ENCODE measurements around the gene TNP2. TPM values are rescaled to one million over a fixed set of nuclear protein-coding genes. Genes with fewer than 3 reads are reported as not detected.

TNP2 gene
- not detected in 2 replicates for total RNA-seq

DNA sequence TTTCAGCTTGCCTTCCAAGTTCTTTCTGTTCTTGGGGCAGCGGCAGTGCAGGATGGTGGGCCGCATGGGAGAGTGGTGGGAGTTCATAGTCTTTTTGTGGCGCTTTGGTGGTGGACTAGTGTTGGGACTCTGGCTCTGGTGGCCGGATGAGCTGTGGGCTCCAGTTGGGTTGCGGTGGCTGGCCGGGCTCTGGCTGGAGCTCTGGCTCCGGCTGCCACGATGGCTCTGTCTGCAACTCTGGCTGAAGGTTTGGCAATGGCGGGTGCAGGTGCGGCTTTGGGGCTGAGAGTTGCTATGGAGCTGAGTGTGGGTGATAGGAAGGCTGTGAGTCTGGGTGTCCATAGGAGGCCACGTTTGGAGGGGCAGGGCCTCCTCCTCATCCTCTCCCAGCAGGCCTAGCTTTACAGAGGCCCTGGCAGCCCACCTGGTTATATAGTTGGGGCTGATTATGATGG, at the start of gene TNP2:
Gene TNP2 (minus strand): TSS at position 405 of the 455 bp plus-strand sequence. CDS start 63 bp downstream, at position 342.

DNA sequence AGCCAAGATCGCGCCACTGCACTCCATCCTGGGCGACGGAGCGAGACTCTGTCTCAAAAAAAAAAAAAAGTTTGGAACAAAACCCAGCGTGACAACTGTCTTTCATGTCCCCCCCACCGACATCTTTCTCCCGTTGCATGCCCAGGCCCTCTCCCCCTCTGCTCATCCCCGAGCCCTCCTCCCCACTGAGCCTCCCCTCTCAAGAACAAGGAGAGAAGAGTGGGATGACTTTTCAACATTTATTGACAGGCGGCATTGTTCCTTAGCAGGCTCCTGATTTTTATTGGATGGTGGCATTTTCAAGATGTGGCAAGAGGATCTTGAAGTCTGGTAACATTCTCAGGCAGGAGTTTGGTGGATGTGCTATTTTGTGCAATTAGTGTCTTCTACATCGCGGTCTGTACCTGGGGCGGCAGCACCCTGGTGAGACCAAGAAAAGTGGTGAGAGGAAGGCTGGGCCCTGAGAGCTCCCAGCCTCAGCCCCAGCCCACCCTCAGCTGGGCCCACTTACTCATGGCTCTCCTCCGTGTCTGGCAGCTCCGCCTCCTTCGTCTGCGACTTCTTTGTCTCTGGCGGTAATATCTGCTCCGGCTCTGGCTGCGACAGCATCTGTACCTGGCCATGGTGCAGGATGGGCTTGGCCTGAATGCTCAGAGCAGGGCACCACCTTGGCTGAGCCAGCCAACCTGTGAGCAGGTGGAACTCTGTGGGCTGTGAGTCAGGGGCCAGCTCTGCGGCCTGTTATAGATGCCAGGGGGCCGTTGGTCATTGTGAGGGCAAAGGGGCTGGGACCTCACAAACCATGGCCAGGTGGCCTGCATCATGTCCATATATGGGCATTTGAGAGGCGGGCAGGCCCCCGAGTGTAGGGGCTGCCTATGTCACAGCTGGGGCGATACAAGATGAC, 11.7 kb upstream of the TNP2 start, which contains the start of gene PRM1:
Gene PRM1 (minus strand): TSS at position 715 of the 907 bp plus-strand sequence. CDS start 92 bp downstream, at position 623.

DNA sequence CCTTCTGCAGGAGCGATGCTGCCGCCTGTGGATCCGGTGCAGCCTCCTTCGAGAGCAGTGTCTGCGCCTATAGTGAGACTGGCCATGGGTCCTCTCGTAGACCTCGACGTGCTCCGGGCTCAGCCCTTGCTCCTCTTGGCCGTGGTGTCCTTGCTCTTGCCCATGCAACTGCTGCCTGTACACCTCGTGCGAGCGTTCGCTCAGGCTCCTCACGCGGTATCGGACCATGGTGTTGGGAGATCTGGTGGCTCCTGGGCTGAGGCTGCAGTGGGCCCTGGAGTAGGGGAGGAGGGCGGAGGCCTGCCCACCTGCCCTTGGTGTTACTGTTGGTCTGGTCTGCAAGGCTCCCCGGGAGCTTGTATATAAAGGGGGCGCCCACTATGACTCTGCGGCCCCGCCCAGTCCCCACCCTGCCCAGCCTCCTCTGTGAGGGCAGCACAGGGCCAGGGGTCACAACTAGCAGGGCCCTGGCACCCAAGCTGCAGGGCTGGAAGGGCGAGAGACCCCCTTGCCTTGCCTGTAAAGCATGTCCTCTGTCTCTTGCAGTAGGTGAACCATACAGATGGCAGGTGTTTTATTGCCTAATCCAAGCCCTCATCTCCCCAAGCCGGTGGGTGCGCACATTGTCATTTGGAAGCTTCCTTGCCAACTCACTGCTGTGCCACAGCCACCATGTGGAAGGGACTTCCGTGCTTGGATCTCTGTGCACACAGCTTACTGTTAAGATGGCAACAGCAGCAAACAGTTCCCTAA, 7.2 kb upstream of the TNP2 start, which contains the start of gene PRM2:
Gene PRM2 (minus strand): TSS at position 338 of the 753 bp plus-strand sequence. CDS start 110 bp downstream, at position 228.

DNA sequence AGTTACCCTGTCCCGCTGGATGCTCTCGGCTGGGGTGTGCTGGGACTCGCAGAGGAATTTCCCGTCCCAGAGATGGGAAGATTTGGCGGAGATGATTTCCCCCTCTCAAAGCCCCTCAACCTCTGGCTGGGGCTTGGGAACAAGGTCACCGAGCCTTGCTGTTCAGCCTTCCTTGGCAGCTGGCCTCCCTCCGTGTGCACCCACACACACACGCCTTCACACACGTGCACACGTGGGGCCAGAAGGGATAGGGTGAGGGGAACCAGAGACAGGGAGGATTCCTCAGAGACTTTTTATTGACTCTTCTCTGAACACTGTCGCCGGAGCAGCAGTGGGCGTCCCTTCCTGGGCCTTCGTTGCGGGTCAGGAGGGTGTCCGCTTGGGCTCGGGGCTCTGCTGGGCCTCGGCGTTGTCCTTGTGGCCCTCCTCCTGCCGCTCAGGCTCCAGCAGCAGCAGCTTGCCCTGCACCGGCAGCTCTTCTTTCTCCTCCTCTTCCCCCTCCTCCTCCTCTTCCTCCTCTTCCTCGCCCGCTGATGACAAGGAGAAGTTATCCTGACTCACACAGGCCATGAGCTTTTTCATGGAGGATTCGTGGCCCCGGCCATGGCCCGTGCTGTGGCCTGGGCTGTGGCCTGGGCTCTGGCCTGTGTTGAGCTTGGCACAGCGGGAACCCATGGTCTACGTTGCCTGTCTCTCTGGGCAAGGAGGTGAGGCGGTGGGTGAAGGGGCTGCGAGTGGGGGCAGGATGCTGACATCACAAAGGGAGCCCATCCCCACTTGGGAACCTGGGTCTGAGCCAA, 4.0 kb upstream of the TNP2 start, which contains the start of gene PRM3:
Gene PRM3 (minus strand): TSS at position 709 of the 800 bp plus-strand sequence. CDS start 34 bp downstream, at position 675.

DNA sequence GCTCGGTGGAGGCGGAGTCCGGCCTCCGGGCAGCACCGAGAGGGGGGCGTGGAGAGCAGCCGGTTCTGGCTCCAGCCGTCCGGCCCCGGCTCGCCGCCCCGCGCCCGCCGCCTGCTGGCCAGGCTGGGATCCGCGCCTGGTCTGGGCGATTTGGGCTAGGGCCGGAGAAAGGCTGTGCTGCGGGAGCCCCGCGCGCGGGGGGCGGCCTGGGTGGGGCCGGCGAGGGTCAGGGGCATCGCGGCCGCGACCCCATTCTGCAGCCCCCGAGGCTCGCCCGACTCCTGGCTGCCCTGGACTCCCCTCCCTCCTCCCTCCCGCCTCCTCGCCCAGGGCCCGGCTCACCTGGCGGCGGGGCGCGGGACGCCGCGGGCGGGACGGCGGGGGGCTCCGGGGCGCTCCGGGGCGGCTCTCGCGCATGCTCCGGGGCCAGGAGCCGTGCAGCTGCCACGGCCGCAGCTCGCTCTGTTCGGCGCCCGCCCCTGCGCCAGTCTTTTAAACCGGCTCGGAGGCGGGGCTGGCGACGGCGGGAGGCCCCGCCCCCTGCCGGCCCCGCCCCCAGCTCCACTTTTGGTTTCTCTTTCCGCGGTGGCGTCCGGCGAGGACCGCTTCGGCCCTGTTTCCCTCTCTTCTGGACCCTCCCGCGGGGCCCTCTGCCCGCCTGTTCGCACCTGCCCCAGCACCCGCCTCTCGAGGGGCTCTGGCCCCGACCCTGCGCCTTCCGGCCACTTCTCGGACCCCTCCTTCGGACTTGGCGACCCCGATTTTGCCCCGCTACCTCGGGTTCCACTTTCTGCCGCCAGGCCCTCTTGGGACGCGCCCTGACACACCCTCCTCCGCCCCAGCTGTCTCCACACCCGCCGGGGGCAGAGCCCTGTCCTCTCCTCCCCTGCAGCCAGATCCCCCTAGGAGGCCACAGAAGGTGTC, 13.1 kb downstream of the TNP2 start, which contains the start of gene SOCS1:
Gene SOCS1 (minus strand): TSS at position 468 of the 924 bp plus-strand sequence. CDS start 726 bp downstream, outside the sequence.

Small RNA genes lying within 50 kb of the gene (small RNA-seq; reads per million reads assigned to genes)
- gene MIR548H2 (not detected), gene RF00019 (not detected), gene RF00554 (not detected)

Other genes with a start within 250 kb of the TNP2 start
- 1.8 and 2.7 TPM in 2 replicates for gene SOCS1, start 13.1 kb downstream of the TNP2 start, total RNA-seq
- gene PRM3, start 4.3 kb upstream of the TNP2 start, total RNA-seq = not detected in 2 replicates
- gene PRM2, start 7.2 kb upstream of the TNP2 start, total RNA-seq = not detected in 2 replicates
- not detected in 2 replicates for gene PRM1, start 12.0 kb upstream of the TNP2 start, total RNA-seq
- 3.1 and 5.7 TPM in 2 replicates for gene RMI2, start 76.1 kb upstream of the TNP2 start, total RNA-seq